ENCODE measurements around the gene IP6K3.

The IP6K3 gene

DNA sequence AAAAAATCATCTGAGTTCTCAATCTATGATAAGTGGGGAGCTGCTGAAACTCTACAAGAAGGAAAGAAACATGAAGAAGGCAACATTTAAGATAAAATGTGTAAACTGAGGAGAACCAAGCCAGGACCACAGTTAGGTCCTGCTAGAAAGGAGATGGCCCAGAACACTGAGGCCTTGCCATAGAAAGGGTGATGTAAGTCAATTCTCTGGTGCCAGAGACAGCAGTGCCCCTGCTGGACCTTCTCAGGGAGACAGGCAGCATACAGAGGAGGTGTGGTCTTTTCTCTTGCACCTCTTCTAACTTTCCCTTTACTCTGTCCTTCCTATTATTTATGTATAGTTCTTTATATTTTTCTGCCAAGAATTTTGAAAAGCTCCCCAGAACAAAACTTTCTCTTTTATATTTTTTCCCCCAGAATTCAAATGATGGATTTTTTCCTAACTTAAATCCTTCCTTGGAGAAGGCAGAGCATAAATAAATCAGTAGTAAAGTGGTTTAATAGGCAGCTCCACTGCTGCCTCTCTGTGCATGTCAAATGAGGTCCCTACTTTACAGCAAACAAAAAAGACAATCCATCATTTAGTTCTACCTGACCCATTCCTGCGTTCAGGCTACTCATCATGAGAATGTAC, 44.2 kb downstream of the IP6K3 start:
- Histone ChIP-seq H3K9me2 (replicated peaks; ENCODE audit: control insufficient read depth, low read length) (no peaks in the 10 kb centered on the region), H3K4me3 (ENCODE audit: low read length) (no peak overlapping the region), H3F3A (ENCODE audit: control insufficient read depth, insufficient read depth) (peaks cover 44% of the 10 kb centered on the region), H3K4me2 (ENCODE audit: low read length) (no peak overlapping the region), H3K36me3 (ENCODE audit: control insufficient read depth, low read length) (peaks cover 48% of the 10 kb centered on the region), H3K27ac (ENCODE audit: low read depth, low read length) (no peak overlapping the region), H3K27me3 (ENCODE audit: control insufficient read depth, low read length) (no peaks in the 10 kb centered on the region), H3K79me2 (ENCODE audit: control insufficient read depth, low read length) (no peaks in the 10 kb centered on the region), H3K9me3 (ENCODE audit: control insufficient read depth, insufficient read depth, low read length) (no peaks in the 10 kb centered on the region), H4K20me1 (ENCODE audit: control insufficient read depth, insufficient read depth, low read depth, low read length) (no peaks in the 10 kb centered on the region), H3K4me1 (ENCODE audit: control insufficient read depth, low read length) (peaks cover 26% of the 10 kb centered on the region)
- TF ChIP-seq, protein P1, sequence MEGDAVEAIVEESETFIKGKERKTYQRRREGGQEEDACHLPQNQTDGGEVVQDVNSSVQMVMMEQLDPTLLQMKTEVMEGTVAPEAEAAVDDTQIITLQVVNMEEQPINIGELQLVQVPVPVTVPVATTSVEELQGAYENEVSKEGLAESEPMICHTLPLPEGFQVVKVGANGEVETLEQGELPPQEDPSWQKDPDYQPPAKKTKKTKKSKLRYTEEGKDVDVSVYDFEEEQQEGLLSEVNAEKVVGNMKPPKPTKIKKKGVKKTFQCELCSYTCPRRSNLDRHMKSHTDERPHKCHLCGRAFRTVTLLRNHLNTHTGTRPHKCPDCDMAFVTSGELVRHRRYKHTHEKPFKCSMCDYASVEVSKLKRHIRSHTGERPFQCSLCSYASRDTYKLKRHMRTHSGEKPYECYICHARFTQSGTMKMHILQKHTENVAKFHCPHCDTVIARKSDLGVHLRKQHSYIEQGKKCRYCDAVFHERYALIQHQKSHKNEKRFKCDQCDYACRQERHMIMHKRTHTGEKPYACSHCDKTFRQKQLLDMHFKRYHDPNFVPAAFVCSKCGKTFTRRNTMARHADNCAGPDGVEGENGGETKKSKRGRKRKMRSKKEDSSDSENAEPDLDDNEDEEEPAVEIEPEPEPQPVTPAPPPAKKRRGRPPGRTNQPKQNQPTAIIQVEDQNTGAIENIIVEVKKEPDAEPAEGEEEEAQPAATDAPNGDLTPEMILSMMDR (IDR thresholded peaks at IDR 0.05; ENCODE audit: low read depth, low read length, poor library complexity, severe bottlenecking): peak; percentile 51
- no peak for TF ChIP-seq EZH2phosphoT487 (IDR thresholded peaks at IDR 0.05; ENCODE audit: borderline replicate concordance, low read length)

DNA sequence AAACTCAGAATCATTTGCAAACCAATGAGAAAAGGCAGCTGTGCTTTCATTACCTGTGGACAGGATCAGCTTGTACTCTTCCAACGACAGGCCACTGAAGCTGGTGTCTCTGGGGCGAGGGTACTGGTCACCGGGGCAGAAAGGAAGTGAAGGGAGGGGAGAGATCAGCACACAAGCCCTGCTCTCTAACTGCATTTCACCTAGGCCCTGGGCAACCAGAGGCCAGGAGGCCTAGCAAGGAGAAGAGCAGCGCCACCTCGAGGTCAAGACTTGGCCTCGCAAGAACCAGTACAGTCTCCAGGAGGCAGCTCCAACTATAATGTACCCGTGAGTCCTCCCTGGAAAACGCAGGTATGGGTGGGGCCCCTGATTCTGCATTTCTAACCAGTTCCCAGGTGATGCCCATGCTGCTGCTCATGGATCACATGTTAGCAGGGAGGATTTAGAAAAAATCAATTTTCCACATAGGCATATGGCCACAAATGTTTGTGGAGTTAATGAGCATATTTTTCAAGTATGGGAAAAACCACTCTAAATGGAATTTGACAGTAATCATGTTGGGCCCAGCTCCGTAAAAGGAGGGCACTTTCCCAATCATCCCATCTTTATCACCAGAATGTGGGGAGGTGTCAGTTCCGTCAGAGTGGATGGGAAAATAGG, 46.2 kb downstream of the IP6K3 start:
- no peaks in the 10 kb centered on the region for H3K9me3 ChIP-seq (ENCODE audit: control insufficient read depth, insufficient read depth, low read length)
- H3K27ac ChIP-seq (ENCODE audit: low read depth, low read length): peak overlapping the region; percentile 29
- H3K9me2 ChIP-seq (replicated peaks; ENCODE audit: control insufficient read depth, low read length): no peaks in the 10 kb centered on the region
- peaks cover 45% of the 10 kb centered on the region for H3K4me1 ChIP-seq (ENCODE audit: control insufficient read depth, low read length)
- no peak overlapping the region; the same call in 1 of the 2 replicates for H3K4me2 ChIP-seq (ENCODE audit: low read length)
- H3K36me3 ChIP-seq (ENCODE audit: control insufficient read depth, low read length): peaks cover 65% of the 10 kb centered on the region
- peaks cover 3% of the 10 kb centered on the region; the same call in 1 of the 2 replicates for H3K79me2 ChIP-seq (ENCODE audit: control insufficient read depth, low read length)
- 0 out of 2 replicates have a peak, but pooled peaks cover 5% of the 10 kb centered on the region for H4K20me1 ChIP-seq (ENCODE audit: control insufficient read depth, insufficient read depth, low read depth, low read length)
- peaks cover 46% of the 10 kb centered on the region for H3F3A ChIP-seq (ENCODE audit: control insufficient read depth, insufficient read depth)
- no peak for TF ChIP-seq EZH2phosphoT487 (IDR thresholded peaks at IDR 0.05; ENCODE audit: borderline replicate concordance, low read length)
- TF ChIP-seq, protein P1 (IDR thresholded peaks at IDR 0.05; ENCODE audit: low read depth, low read length, poor library complexity, severe bottlenecking): peak; percentile 92
- no peaks in the 10 kb centered on the region for H3K27me3 ChIP-seq (ENCODE audit: control insufficient read depth, low read length)
- no peak overlapping the region for H3K4me3 ChIP-seq (ENCODE audit: low read length)

DNA sequence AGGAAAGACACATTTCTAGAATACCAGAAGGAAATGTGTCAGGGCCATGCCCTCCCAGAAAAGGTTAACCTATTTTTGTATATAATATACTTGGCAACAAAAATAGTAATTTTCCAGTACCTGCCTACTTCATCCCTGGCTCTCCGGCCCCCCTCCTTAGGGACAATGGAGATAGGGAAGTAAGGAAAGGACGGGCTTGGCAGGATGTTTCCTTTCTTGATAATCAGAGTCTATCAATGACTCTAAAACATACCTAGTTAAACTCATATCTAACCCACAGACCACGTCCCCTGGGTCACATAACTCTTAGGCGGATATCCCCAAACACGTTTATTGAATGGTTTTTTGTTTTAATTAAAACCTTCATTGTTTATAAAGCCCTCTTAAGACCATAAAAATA, 47.0 kb downstream of the IP6K3 start:
- Histone ChIP-seq H3K27ac (ENCODE audit: low read depth, low read length) (peak overlapping the region; percentile 29), H3K9me3 (ENCODE audit: control insufficient read depth, insufficient read depth, low read length) (no peaks in the 10 kb centered on the region), H3F3A (ENCODE audit: control insufficient read depth, insufficient read depth) (peaks cover 44% of the 10 kb centered on the region), H3K4me2 (ENCODE audit: low read length) (no peak overlapping the region), H3K36me3 (ENCODE audit: control insufficient read depth, low read length) (peaks cover 73% of the 10 kb centered on the region), H3K79me2 (ENCODE audit: control insufficient read depth, low read length) (peaks cover 3% of the 10 kb centered on the region; the same call in 1 of the 2 replicates), H3K4me3 (ENCODE audit: low read length) (no peak overlapping the region), H3K4me1 (ENCODE audit: control insufficient read depth, low read length) (peaks cover 52% of the 10 kb centered on the region), H3K27me3 (ENCODE audit: control insufficient read depth, low read length) (no peaks in the 10 kb centered on the region), H4K20me1 (ENCODE audit: control insufficient read depth, insufficient read depth, low read depth, low read length) (0 out of 2 replicates have a peak, but pooled peaks cover 5% of the 10 kb centered on the region), H3K9me2 (replicated peaks; ENCODE audit: control insufficient read depth, low read length) (no peaks in the 10 kb centered on the region)
- TF ChIP-seq, protein P1 (IDR thresholded peaks at IDR 0.05; ENCODE audit: low read depth, low read length, poor library complexity, severe bottlenecking): no peak
- TF ChIP-seq EZH2phosphoT487 (IDR thresholded peaks at IDR 0.05; ENCODE audit: borderline replicate concordance, low read length): no peak

Measured in DOHH2 (cell line).